ENCODE measurements around the gene NPPC. TPM values are rescaled to one million over a fixed set of nuclear protein-coding genes. Genes with fewer than 3 reads are reported as not detected.

The NPPC gene
- total RNA-seq, 2 experiments from 2014 or later: 0.48 to 1.1 TPM

- no peaks in the 10 kb centered on the region for H3K4me1 Mint-ChIP-seq
- no peak overlapping the region for H3K4me3 Mint-ChIP-seq
- H3K9me3 Mint-ChIP-seq: no peaks in the 10 kb centered on the region
- no peak for DNase-seq
- H3K27me3 Mint-ChIP-seq: peaks cover 10% of the 10 kb centered on the region
- no peak overlapping the region for H3K27ac Mint-ChIP-seq
- no peaks in the 10 kb centered on the region for H3K36me3 Mint-ChIP-seq
Measured at GRCh38 chr2:231946241-231946814, 20.1 kb upstream of the NPPC start.

- H3K4me1 Mint-ChIP-seq: no peaks in the 10 kb centered on the region
- no peaks in the 10 kb centered on the region for H3K36me3 Mint-ChIP-seq
- H3K27ac Mint-ChIP-seq: no peak overlapping the region
- H3K27me3 Mint-ChIP-seq: peaks cover 4% of the 10 kb centered on the region
- H3K4me3 Mint-ChIP-seq: no peak overlapping the region
- no peaks in the 10 kb centered on the region for H3K9me3 Mint-ChIP-seq
- DNase-seq: no peak
Measured at GRCh38 chr2:231942180-231942579, 16.0 kb upstream of the NPPC start.

GRCh38 chr2:231941673-231942072 lies 15.5 kb upstream of the NPPC start:
- peaks cover 4% of the 10 kb centered on the region for H3K27me3 Mint-ChIP-seq
- H3K4me1 Mint-ChIP-seq: peaks cover 1% of the 10 kb centered on the region
- no peak overlapping the region for H3K27ac Mint-ChIP-seq
- H3K4me3 Mint-ChIP-seq: no peak overlapping the region
- no peaks in the 10 kb centered on the region for H3K9me3 Mint-ChIP-seq
- H3K36me3 Mint-ChIP-seq: no peaks in the 10 kb centered on the region
- no peak for DNase-seq

- H3K27me3 Mint-ChIP-seq: peaks cover 4% of the 10 kb centered on the region
Measured at GRCh38 chr2:231940795-231941194, 14.6 kb upstream of the NPPC start.

GRCh38 chr2:231939022-231939421 lies 12.8 kb upstream of the NPPC start:
- no peaks in the 10 kb centered on the region for H3K36me3 Mint-ChIP-seq
- no peak for DNase-seq
- peaks cover 4% of the 10 kb centered on the region for H3K27me3 Mint-ChIP-seq
- no peak overlapping the region for H3K27ac Mint-ChIP-seq
- no peaks in the 10 kb centered on the region for H3K9me3 Mint-ChIP-seq
- peaks cover 6% of the 10 kb centered on the region for H3K4me1 Mint-ChIP-seq
- no peak overlapping the region for H3K4me3 Mint-ChIP-seq

More at GRCh38 chr2:231940795-231941194, 14.6 kb upstream of the NPPC start:
- H3K4me1 Mint-ChIP-seq: peaks cover 6% of the 10 kb centered on the region
- H3K4me3 Mint-ChIP-seq: no peak overlapping the region
- no peak for DNase-seq
- no peaks in the 10 kb centered on the region for H3K9me3 Mint-ChIP-seq
- H3K36me3 Mint-ChIP-seq: no peaks in the 10 kb centered on the region
- H3K27ac Mint-ChIP-seq: no peak overlapping the region

- Mint-ChIP-seq H3K27me3 (peaks cover 4% of the 10 kb centered on the region), H3K4me3 (no peak overlapping the region), H3K9me3 (no peaks in the 10 kb centered on the region), H3K4me1 (peaks cover 6% of the 10 kb centered on the region), H3K36me3 (no peaks in the 10 kb centered on the region), H3K27ac (no peak overlapping the region)
- DNase-seq: no peak
Measured at GRCh38 chr2:231937057-231937456, 10.9 kb upstream of the NPPC start.

GRCh38 chr2:231936491-231936890 lies 10.3 kb upstream of the NPPC start:
- H3K36me3 Mint-ChIP-seq: no peaks in the 10 kb centered on the region
- peak overlapping the region; percentile 36 for H3K27ac Mint-ChIP-seq
- peaks cover 6% of the 10 kb centered on the region for H3K4me1 Mint-ChIP-seq
- peaks cover 4% of the 10 kb centered on the region for H3K27me3 Mint-ChIP-seq
- DNase-seq: no peak
- H3K9me3 Mint-ChIP-seq: no peaks in the 10 kb centered on the region
- no peak overlapping the region for H3K4me3 Mint-ChIP-seq

GRCh38 chr2:231935815-231936214 lies 9.6 kb upstream of the NPPC start:
- H3K4me1 Mint-ChIP-seq: peaks cover 6% of the 10 kb centered on the region
- H3K4me3 Mint-ChIP-seq: no peak overlapping the region
- H3K36me3 Mint-ChIP-seq: no peaks in the 10 kb centered on the region
- no peak for DNase-seq
- H3K9me3 Mint-ChIP-seq: no peaks in the 10 kb centered on the region
- no peak overlapping the region for H3K27ac Mint-ChIP-seq
- H3K27me3 Mint-ChIP-seq: no peaks in the 10 kb centered on the region

GRCh38 chr2:231935207-231935524 lies 9.0 kb upstream of the NPPC start:
- Mint-ChIP-seq H3K27me3 (no peaks in the 10 kb centered on the region), H3K4me3 (no peak overlapping the region), H3K4me1 (peaks cover 6% of the 10 kb centered on the region), H3K36me3 (no peaks in the 10 kb centered on the region), H3K27ac (no peak overlapping the region), H3K9me3 (no peaks in the 10 kb centered on the region)
- DNase-seq: no peak

GRCh38 chr2:231934441-231935206 lies 8.4 kb upstream of the NPPC start:
- Mint-ChIP-seq H3K27ac (no peak overlapping the region), H3K9me3 (no peaks in the 10 kb centered on the region), H3K4me3 (no peak overlapping the region), H3K4me1 (peaks cover 6% of the 10 kb centered on the region), H3K27me3 (no peaks in the 10 kb centered on the region), H3K36me3 (no peaks in the 10 kb centered on the region)
- no peak for DNase-seq

GRCh38 chr2:231933916-231934401 lies 7.8 kb upstream of the NPPC start:
- Mint-ChIP-seq H3K36me3 (no peaks in the 10 kb centered on the region), H3K9me3 (no peaks in the 10 kb centered on the region), H3K4me1 (peaks cover 6% of the 10 kb centered on the region), H3K27me3 (peaks cover 5% of the 10 kb centered on the region), H3K4me3 (no peak overlapping the region), H3K27ac (no peak overlapping the region)
- DNase-seq: no peak

- no peak overlapping the region for H3K27ac Mint-ChIP-seq
- peaks cover 6% of the 10 kb centered on the region for H3K4me1 Mint-ChIP-seq
- peaks cover 9% of the 10 kb centered on the region for H3K27me3 Mint-ChIP-seq
- no peaks in the 10 kb centered on the region for H3K9me3 Mint-ChIP-seq
- no peak for DNase-seq
- no peak overlapping the region for H3K4me3 Mint-ChIP-seq
- H3K36me3 Mint-ChIP-seq: no peaks in the 10 kb centered on the region
Measured at GRCh38 chr2:231932985-231933915, 7.1 kb upstream of the NPPC start.

GRCh38 chr2:231932711-231932970 lies 6.4 kb upstream of the NPPC start:
- Mint-ChIP-seq H3K27ac (no peak overlapping the region), H3K4me1 (peaks cover 8% of the 10 kb centered on the region), H3K4me3 (no peak overlapping the region), H3K27me3 (peaks cover 15% of the 10 kb centered on the region), H3K36me3 (no peaks in the 10 kb centered on the region), H3K9me3 (no peaks in the 10 kb centered on the region)
- DNase-seq: no peak

- H3K4me1 Mint-ChIP-seq: peaks cover 11% of the 10 kb centered on the region
- no peak overlapping the region for H3K4me3 Mint-ChIP-seq
- H3K9me3 Mint-ChIP-seq: no peaks in the 10 kb centered on the region
- DNase-seq: no peak
- no peaks in the 10 kb centered on the region for H3K36me3 Mint-ChIP-seq
- H3K27me3 Mint-ChIP-seq: peaks cover 26% of the 10 kb centered on the region
- no peak overlapping the region for H3K27ac Mint-ChIP-seq
Measured at GRCh38 chr2:231931481-231931915, 5.3 kb upstream of the NPPC start.

GRCh38 chr2:231930593-231931281 lies 4.5 kb upstream of the NPPC start:
- peaks cover 9% of the 10 kb centered on the region for H3K4me1 Mint-ChIP-seq
- DNase-seq: no peak

More at GRCh38 chr2:231930593-231931281, 4.5 kb upstream of the NPPC start:
- Mint-ChIP-seq H3K4me3 (no peak overlapping the region), H3K36me3 (no peaks in the 10 kb centered on the region), H3K27me3 (peaks cover 28% of the 10 kb centered on the region), H3K27ac (no peak overlapping the region), H3K9me3 (no peaks in the 10 kb centered on the region)

All from activated naive CD8-positive, alpha-beta T cell treated with anti-CD3 and anti-CD28 coated beads for 36 hours (primary cell).